ENCODE measurements around the gene FRMPD1.

- TF ChIP-seq CTCF (IDR thresholded peaks at IDR 0.05): no peak
- no peak for TF ChIP-seq POLR2A (IDR thresholded peaks at IDR 0.05)
These were observed 28.1 kb downstream of the FRMPD1 start for GRCh38 chr9:37678789-37679273.
